GM19372 (cell line): ENCODE measurements around the gene CASP6.

Experiments used
- ATAC-seq: cut with Tn5 transposase; IDR thresholded peaks from one replicate; pipeline ENCODE4 v1.9.1; 2021; ENCODE audit warnings: mild to moderate bottlenecking, low read depth, moderate library complexity; ENCODE audit not compliant: unreplicated experiment

Gene CASP6

GRCh38 chr4:109702950-109703663, at the start of gene CASP6:
TSS of gene CASP6 (minus strand) at chr4:109703445. CDS start at chr4:109703395, 50 bp downstream.
- peak; percentile 73 for ATAC-seq

DNA sequence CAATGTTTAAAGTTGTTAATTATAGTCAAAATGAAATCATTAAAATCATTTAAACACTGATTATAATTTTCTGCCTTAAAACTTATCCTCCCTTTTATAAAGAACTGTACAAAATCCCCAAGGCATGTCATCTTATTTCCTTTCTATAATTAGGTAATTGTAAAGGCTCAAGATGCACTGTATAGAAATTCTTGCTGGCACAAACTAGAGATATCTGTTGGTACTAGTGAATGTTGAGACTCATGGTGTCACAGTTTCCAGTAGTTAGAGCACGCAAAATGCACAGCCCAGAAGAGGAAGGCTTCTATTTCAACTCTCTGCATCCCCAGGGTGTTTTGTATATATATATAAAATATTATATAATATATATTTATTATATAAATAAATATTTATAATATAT, 49.3 kb upstream of the CASP6 start:
- no peak for ATAC-seq

DNA sequence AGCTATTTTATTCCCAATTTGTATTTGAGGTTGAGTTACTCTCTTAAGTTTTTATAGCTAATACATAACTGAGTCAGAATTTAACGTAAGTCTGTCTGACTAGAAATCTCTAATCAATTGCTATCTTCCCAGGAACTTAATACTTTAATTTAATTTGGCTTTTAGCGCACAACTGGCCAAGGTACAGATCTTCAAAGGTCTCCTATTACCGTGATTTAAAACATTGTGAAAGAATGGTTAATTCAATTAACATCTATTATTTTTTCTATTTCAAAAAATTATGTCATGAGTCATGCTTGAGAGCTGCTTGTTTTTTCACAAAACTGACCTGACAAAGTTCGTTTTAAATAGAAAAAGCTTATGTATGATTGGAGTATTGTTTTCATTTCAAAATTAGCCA, 48.6 kb upstream of the CASP6 start:
- ATAC-seq = no peak

GRCh38 chr4:109750652-109751244, 47.5 kb upstream of the CASP6 start:
- ATAC-seq = no peak

DNA sequence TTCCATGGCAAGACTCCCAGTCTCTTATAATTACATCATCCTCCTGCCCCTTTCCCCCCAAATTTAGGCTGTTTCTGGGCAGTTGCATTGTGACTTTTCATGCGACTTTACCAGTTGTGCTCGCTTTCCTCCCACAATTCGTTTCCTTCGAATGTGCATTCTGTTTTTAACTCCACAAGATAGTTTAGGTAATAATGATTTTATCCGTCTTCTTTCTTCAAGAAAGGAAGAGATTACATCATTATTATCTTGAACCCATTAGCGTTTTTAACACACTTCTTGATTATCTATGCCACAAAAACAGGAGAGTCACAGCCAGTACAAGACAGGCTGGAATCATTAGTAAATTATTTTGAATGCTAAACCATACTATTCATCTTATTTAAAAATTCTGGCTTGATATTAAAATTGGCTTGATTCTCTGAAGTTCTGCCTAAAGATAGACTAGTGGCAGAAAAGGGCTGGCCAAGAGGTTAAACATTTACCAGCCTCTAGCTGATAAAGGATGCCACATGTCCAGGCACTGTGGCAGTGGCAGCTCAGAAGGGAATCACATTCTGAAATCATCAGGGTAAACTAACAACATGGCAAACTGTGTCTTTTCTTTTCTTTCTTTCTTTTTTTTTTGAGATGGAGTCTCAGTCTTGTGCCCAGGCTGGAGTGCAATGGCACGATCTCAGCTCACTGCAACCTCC, 46.3 kb upstream of the CASP6 start:
- ATAC-seq = no peak

GRCh38 chr4:109748114-109748513, 44.9 kb upstream of the CASP6 start:
- no peak for ATAC-seq

- ATAC-seq = no peak
Observed at GRCh38 chr4:109746728-109747127, 43.5 kb upstream of the CASP6 start.

DNA sequence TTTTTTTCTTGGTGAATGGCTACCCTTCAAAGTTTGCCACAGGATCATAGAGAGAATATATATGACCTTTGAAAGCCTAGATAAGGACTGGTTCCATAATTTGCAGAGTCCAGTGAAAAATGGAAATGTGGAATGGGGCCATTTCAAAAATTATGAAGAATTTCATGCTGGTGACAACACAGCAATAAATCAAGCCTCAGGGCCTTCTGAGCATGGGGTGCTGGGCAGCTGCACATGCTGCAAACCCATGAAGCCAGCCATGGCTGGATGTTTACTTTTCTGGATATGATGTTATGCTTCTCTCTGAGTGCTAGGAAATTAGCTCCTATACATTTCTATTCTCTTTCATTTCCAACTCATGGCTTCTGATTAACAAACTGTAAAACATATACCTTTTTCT, 42.6 kb upstream of the CASP6 start:
- ATAC-seq = no peak

DNA sequence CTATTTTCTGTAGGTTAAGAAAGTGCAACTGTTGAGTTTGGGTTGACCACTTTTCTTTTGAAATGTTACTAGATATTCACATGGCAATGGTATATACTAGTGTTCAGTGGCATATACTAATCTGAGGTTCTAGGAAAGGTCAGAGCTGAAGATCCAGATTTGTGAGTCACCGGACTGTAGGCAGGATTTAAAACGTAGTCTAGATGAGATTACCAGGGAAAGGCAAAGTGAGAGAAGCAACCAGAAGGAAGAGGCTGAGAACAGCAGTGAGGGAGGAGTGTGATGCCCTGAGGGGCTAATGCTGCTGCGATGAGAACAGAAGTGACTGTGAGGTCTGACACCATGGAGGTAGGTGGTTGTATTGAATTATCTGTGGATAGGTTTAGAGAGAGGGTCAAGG, 36.3 kb upstream of the CASP6 start:
- no peak for ATAC-seq

- no peak for ATAC-seq
Observed at GRCh38 chr4:109738104-109738872, 35.0 kb upstream of the CASP6 start.

DNA sequence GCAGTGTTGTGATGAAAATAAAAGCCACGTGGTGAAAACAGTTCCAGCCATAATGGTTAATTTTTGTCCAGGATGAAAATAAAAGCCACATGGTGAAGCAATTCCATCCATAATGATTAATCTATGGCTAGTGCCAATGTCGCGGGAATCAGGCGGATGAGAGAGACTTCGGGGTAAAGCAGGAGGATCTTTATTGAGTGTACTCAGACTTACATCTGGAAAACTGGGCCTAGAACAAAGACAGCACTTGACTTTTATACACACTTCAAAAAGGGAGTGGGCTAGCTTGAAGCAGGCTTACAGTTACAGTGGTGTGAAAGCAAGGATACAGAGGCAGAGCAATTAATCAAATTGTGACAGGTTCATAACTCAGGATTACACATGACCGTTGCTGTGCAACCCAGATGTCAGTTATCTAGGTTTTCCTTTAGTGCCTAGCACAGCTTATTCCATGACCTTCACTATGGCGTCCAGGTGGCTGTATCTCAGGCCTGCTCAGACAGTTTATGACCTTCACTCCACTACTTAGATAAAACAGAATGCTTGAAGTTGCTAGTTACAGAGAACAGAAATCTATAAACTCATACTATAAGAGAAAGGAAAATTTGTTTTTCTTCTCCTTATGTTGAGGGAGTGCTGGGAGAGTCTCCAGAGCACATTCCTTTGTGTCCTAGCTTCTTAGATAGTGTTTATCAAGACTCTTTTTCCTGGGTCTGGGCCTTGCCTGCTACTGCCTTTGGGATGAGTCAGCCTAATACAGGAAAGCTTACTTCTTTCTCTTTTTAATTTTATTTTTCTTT, 32.5 kb upstream of the CASP6 start:
- ATAC-seq = no peak

- ATAC-seq = no peak
Observed at GRCh38 chr4:109733728-109734127, 30.5 kb upstream of the CASP6 start.

DNA sequence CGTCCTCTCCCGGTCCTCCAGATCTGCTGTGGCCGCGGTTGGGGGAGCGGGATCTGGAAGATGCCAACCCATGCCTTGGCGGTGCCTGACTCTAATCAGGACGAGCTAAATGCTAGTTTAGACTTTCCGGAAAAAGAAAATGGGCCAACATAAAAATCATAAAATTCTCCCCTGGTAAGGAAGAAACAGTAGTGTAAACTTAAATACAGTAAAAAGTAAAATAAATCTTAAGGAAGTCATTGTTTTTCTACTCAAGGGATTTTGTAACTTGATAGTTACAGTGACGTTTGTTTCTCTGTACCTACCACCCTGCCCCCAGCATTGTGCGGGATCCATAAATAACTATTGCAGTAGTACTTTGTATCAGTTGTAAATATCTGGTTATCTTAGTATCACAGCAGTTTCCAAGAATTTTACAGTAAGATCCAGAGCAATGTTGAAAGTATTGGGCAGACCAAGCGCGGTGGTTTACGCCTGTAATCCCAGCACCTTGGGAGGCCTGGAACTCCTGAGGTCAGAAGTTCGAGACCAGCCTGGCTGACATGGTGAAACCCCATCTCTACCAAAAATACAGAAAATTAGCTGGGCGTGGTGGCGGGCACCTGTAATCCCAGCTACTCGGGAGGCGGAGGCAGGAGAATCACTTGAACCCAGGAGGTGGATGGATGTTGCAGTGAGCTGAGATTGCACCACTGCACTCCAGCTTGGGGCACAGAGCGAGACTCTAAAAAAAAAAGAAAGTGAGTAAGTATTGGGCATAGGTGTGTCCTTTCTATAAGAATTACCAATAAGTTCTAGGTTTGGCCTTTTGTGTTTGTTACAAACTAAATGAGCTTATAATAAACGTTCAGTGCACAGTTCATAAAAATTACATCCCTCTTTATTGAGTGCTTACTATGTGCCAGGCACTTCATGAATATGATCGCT, 27.6 kb upstream of the CASP6 start:
- no peak for ATAC-seq

DNA sequence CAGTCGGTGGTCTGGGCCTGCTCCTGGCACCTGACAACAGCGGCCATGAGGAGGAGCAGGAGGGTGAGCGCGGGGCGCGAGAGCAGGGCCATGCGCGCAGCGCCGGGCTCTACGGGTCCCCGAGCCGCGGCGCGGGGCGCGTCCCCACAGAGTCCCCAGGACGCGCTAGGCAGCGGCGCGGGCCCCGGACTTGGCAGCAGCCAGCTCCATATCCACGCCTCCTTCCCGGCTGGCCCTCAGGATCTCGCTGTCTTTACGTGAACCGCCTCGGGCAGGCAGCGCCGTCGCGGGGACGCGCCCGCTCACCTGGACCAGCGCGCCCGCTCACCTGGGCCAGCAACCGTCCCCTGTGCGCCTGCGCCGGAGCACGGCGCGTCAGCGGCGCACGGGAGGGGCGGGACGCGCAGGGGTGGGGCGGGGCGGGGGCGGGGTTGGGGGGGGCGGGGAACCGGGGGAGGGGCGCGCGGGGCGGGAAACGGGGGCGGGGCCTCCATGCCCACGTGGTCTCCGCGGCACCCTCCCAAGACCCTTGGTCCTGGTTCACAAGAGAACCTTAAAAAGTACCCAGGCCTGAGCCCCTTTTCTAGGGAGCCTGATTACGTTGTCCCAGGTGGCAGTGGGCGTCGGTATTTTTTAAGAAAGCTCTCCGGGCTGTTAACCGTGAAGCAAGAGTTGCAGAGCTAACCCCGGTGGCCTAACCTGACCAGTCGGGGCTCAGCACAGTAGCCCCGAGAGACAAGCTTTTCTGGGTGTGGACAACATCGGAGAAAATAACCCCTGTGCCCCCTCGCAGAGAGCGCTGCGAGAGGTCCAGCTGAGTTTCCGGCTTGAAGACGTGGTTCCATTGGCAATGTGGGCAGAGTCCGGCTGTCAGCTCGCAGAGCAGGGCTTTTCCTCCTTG, 26.7 kb upstream of the CASP6 start, which contains the start of gene PLA2G12A:
Gene PLA2G12A (minus strand): TSS at position 353 of the 901 bp plus-strand sequence. CDS start 261 bp downstream, at position 92.
- ATAC-seq = peak; percentile 83

- ATAC-seq = peak; percentile 20
Observed at GRCh38 chr4:109729117-109729717, 26.0 kb upstream of the CASP6 start.

GRCh38 chr4:109728385-109728784, 25.1 kb upstream of the CASP6 start:
- no peak for ATAC-seq

DNA sequence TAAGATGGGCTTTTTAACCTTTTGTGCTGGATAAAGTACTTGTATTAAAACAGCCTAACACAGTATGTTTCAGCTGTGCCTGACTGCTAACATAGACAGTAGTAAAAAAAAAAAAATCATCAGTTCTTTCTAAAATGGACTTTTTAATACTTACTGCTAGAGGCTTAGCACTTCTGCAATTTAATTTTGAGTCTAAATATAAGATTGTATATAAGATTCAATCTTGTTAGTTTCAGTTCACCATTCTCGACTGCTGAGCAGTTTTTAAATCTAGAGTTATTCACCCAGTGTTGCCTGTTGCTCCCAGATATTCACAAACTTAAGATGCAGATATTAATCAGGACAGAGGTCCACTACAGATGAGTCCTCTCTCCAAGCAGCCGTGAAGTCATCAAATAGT, 19.9 kb upstream of the CASP6 start:
- no peak for ATAC-seq

- no peak for ATAC-seq
Observed at GRCh38 chr4:109722357-109722756, 19.1 kb upstream of the CASP6 start.
